ENCODE data around the gene TUBGCP6. TPM values are rescaled to one million over a fixed set of nuclear protein-coding genes. Genes with fewer than 3 reads are reported as not detected.

TUBGCP6 gene, protein sequence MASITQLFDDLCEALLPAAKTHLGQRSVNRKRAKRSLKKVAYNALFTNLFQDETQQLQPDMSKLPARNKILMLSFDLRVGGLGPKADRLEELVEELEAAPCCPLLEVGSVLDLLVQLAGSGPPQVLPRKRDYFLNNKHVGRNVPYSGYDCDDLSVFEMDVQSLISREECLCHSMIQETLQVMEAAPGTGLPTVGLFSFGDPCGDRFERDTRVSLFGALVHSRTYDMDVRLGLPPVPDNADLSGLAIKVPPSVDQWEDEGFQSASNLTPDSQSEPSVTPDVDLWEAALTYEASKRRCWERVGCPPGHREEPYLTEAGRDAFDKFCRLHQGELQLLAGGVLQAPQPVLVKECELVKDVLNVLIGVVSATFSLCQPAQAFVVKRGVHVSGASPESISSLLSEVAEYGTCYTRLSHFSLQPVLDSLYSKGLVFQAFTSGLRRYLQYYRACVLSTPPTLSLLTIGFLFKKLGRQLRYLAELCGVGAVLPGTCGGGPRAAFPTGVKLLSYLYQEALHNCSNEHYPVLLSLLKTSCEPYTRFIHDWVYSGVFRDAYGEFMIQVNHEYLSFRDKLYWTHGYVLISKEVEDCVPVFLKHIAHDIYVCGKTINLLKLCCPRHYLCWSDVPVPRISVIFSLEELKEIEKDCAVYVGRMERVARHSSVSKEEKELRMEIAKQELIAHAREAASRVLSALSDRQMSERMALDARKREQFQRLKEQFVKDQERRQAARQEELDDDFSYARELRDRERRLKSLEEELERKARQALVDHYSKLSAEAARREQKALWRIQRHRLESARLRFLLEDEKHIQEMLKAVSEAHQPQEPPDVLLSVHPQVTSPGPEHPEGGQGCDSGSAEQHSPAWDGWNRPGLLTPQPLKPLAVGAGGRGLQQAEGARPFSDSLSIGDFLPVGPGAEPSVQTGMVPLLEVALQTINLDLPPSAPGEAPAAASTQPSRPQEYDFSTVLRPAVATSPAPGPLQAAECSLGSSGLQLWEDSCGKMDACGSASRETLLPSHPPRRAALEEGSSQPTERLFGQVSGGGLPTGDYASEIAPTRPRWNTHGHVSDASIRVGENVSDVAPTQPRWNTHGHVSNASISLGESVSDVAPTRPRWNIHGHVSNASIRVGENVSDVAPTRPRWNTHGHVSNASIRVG (N-terminal part only)
- 100 to 1,000 TPM in 1 of 2 donors, 10 to 100 TPM in 1; 56.3 to 117 TPM for total RNA-seq

- Histone ChIP-seq H3K27ac (peak within 1 kb of the TSS; percentile 85 to 88), H3K9me3 (no peaks in the 10 kb centered on the region), H3K4me1 (replicated peaks) (peaks cover 16% of the 10 kb centered on the region), H3K4me3 (peak within 1 kb of the TSS; percentile 80 to 95), H3K27me3 (replicated peaks; ENCODE audit: insufficient read depth) (no peaks in the 10 kb centered on the region), H3K36me3 (peaks cover 0 to 3% of the 10 kb centered on the region in 2 donors)
- DNase-seq (ENCODE audit: low spot score): peak; percentile 96
- intact Hi-C loops (cut with DNase I): no loop called here
- TF ChIP-seq POLR2AphosphoS5 (IDR thresholded peaks at IDR 0.05) (peak; percentile 98), POLR2A (IDR thresholded peaks at IDR 0.05) (peak; percentile 68)
- TF ChIP-seq, protein P1, sequence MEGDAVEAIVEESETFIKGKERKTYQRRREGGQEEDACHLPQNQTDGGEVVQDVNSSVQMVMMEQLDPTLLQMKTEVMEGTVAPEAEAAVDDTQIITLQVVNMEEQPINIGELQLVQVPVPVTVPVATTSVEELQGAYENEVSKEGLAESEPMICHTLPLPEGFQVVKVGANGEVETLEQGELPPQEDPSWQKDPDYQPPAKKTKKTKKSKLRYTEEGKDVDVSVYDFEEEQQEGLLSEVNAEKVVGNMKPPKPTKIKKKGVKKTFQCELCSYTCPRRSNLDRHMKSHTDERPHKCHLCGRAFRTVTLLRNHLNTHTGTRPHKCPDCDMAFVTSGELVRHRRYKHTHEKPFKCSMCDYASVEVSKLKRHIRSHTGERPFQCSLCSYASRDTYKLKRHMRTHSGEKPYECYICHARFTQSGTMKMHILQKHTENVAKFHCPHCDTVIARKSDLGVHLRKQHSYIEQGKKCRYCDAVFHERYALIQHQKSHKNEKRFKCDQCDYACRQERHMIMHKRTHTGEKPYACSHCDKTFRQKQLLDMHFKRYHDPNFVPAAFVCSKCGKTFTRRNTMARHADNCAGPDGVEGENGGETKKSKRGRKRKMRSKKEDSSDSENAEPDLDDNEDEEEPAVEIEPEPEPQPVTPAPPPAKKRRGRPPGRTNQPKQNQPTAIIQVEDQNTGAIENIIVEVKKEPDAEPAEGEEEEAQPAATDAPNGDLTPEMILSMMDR (IDR thresholded peaks at IDR 0.05): peak in 3 of 4 experiments; percentile 11 to 49 (median 47)
- WGBS: under 1% methylated on average over 54 of the region's 76 CpGs
These were observed at the start of gene TUBGCP6 for GRCh38 chr22:50244420-50245213. Gene TUBGCP6 (minus strand): TSS chr22:50245023. CDS start chr22:50244459, 564 bp downstream.

DNA sequence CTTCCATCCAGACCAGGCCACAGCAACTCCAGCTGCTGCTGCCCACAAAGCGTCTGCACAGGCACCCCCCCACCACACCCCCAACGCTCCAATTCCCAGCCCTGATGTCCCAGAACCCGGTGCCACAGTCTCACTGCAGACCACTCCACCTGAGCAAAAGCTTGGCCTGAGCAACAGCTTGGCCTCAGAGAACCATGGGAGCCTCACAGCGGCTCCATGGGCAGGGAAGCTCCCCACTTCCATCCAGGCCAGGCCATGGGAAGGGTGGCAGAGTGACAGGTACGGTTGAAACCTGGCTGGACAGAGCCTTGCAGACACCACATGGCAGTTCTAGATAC, 49.5 kb upstream of the TUBGCP6 start:
- H3K36me3 ChIP-seq: peaks cover 4 to 10% of the 10 kb centered on the region in 2 donors
- no peak for DNase-seq (ENCODE audit: low spot score)
- 30% methylated on average over 5 of the region's 5 CpGs for WGBS
- H3K27me3 ChIP-seq (replicated peaks; ENCODE audit: insufficient read depth): no peaks in the 10 kb centered on the region
- peaks cover 40% of the 10 kb centered on the region for H3K4me1 ChIP-seq (replicated peaks)
- TF ChIP-seq POLR2A (IDR thresholded peaks at IDR 0.05): no peak
- TF ChIP-seq POLR2AphosphoS5 (IDR thresholded peaks at IDR 0.05): no peak
- TF ChIP-seq, protein P1 (IDR thresholded peaks at IDR 0.05): no peak
- intact Hi-C loops (cut with DNase I): no loop called here
- no peaks in the 10 kb centered on the region for H3K9me3 ChIP-seq
- no peak overlapping the region for H3K4me3 ChIP-seq
- H3K27ac ChIP-seq: peak overlapping the region; percentile 77 to 81

GRCh38 chr22:50293441-50294318, 48.9 kb upstream of the TUBGCP6 start:
- TF ChIP-seq POLR2A (IDR thresholded peaks at IDR 0.05) (no peak), POLR2AphosphoS5 (IDR thresholded peaks at IDR 0.05) (peak; percentile 18)
- TF ChIP-seq, protein P1 (IDR thresholded peaks at IDR 0.05): peak in 2 of 4 experiments; percentile 14 to 23
- intact Hi-C loops (cut with DNase I): no loop called here
- peaks cover 40% of the 10 kb centered on the region for H3K4me1 ChIP-seq (replicated peaks)
- H3K36me3 ChIP-seq: peaks cover 8 to 16% of the 10 kb centered on the region in 2 donors
- peak; percentile 71 for DNase-seq (ENCODE audit: low spot score)
- peak overlapping the region; percentile 77 to 81 for H3K27ac ChIP-seq
- 17% methylated on average over 40 of the region's 42 CpGs for WGBS
- no peaks in the 10 kb centered on the region for H3K9me3 ChIP-seq
- no peaks in the 10 kb centered on the region for H3K27me3 ChIP-seq (replicated peaks; ENCODE audit: insufficient read depth)
- peak overlapping the region; percentile 3 to 12 for H3K4me3 ChIP-seq

All from prostate gland (tissue), 2 donors.